Neural cell (in vitro differentiated cells): ENCODE measurements around the gene NELL1.

Experiments used
- EZH2 ChIP-seq: fragments of 200-600, 300-800 bp; shearing (Covaris generic), sonication (generic); IDR thresholded peaks from 2 replicates; pipeline ENCODE4 v1.6.1; 2014; ENCODE audit warnings: antibody characterized with exemption, low read length, borderline replicate concordance, mild to moderate bottlenecking; ENCODE audit not compliant: insufficient read depth, poor library complexity, severe bottlenecking
- TF ChIP-seq, protein P1 (sequence below): fragments of 450-650 bp; IDR thresholded peaks from 2 replicates; pipeline ENCODE4 v1.5.1; 2014; ENCODE audit warnings: antibody characterized with exemption, mild to moderate bottlenecking, moderate library complexity; ENCODE audit not compliant: poor library complexity, severe bottlenecking

DNA sequence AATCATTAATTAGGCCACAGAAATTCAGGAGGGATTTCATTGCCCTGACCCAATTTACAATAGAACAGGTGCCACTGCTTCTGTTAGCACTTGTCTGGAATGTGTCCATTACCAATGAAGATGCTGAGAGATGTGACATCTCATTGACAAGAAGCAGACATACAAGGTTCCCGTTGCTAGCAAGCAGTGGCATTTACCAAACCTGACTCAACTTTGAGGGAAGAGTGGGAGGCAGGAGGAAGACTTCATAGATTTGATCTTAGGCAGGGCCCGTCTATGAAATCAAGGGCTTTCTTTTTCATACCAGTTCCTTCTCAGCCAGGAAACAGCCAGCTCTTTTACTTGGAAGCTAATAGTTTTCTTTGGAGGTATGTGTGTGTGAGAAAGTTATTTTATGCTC, 280.2 kb downstream of the NELL1 start:
- TF ChIP-seq, protein P1, sequence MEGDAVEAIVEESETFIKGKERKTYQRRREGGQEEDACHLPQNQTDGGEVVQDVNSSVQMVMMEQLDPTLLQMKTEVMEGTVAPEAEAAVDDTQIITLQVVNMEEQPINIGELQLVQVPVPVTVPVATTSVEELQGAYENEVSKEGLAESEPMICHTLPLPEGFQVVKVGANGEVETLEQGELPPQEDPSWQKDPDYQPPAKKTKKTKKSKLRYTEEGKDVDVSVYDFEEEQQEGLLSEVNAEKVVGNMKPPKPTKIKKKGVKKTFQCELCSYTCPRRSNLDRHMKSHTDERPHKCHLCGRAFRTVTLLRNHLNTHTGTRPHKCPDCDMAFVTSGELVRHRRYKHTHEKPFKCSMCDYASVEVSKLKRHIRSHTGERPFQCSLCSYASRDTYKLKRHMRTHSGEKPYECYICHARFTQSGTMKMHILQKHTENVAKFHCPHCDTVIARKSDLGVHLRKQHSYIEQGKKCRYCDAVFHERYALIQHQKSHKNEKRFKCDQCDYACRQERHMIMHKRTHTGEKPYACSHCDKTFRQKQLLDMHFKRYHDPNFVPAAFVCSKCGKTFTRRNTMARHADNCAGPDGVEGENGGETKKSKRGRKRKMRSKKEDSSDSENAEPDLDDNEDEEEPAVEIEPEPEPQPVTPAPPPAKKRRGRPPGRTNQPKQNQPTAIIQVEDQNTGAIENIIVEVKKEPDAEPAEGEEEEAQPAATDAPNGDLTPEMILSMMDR: no peak
- TF ChIP-seq EZH2: no peak
